Measurements from ENCODE around the gene PARP12. TPM values are rescaled to one million over a fixed set of nuclear protein-coding genes. Genes with fewer than 3 reads are reported as not detected.

PARP12 gene
- total and polyA plus RNA-seq, 9 of the 15 experiments (the other 6 are each of a cell fraction or from before 2014, with no cell fraction given) = 4.6 to 40.4 (median 23.5) TPM

DNA sequence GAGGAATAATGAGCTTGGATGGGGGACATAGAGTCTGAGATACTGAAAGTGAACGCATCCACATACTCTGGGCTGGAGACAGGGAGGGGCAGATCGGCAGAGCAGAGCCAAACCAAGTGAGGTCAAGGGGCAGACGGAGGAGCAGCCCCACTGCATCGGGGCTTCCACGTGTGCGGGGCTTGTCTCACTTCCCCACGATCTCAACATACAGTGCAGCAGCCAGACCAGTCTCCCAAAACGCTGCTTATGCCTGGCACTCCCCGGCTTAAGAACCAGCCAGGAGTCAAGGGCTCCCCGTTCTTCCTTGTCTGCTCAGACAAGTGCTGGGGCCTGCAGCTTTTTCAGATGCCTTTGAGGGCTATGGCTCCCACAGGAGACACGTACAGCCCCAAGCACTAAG lies 43.6 kb downstream of the PARP12 start:
- in situ Hi-C loops (cut with MboI) = no loop called here
- H3K4me2 ChIP-seq (ENCODE audit: insufficient read depth, low read length) = no peak overlapping the region; the same call in 1 of the 2 replicates

More for the DNA sequence above, 43.6 kb downstream of the PARP12 start:
- Histone ChIP-seq H3K4me1 (replicated peaks in 1 of 2; ENCODE audit: control insufficient read depth in 2 of 2, insufficient read depth in 2 of 2, low read length in 2 of 2) (peaks cover 0 to 16% of the 10 kb centered on the region in 2 experiments; a peak in 1 of 5 replicates), H2AFZ (ENCODE audit: low read depth, low read length) (peak overlapping the region; percentile 12; the same call in 1 of the 2 replicates), H3K79me2 (ENCODE audit: control insufficient read depth, insufficient read depth, low read length) (no peaks in the 10 kb centered on the region), H3K27me3 (ENCODE audit: control insufficient read depth in 2 of 2, insufficient read depth in 2 of 2, low read length in 2 of 2) (peaks cover 13 to 27% of the 10 kb centered on the region in 2 experiments; a peak in 4 of 5 replicates), H3K9ac (ENCODE audit: insufficient read depth in 1 of 2, low read depth in 2 of 2, low read length in 2 of 2) (peak overlapping the region in 1 of 2 experiments; percentile 59; a peak in 2 of 4 replicates), H3K27ac (ENCODE audit: extremely low read depth, low read depth, low read length) (no peak overlapping the region), H3K36me3 (ENCODE audit: control insufficient read depth, insufficient read depth, low read length) (peaks cover under 1% of the 10 kb centered on the region; the same call in 1 of the 3 replicates), H3K9me3 (replicated peaks; ENCODE audit: control insufficient read depth, insufficient read depth, low read depth, low read length) (no peaks in the 10 kb centered on the region), H3K9me1 (ENCODE audit: control insufficient read depth, insufficient read depth, low read length) (no peaks in the 10 kb centered on the region), H3K4me3 (no peak overlapping the region), H4K20me1 (replicated peaks; ENCODE audit: control insufficient read depth, insufficient read depth, low read length) (peaks cover 10% of the 10 kb centered on the region; the same call in 1 of the 2 replicates)
- no peak for FAIRE-seq
- no peak for DNase-seq (ENCODE audit: extremely low read depth in 1 of 4, low spot score in 3 of 4)
- ChIA-PET POLR2A (interaction anchor here (0.6 to 2.5 kb wide), 7 partner anchors 11 to 439 kb away, joined by 3 to 13 read pairs (median 4); no protein-coding TSS in a partner anchor), CTCF (ENCODE audit: low intra/inter-chr PET ratio) (no interaction called here)
- 5% methylated on average over 11 of the region's 11 CpGs for WGBS (ENCODE audit: insufficient coverage, low coverage, missing lambda C conversion rate)
- intact Hi-C loops (cut with micrococcal nuclease) = no loop called here
- no peak for TF ChIP-seq IFI16 (CRISPR knock-in tag; IDR thresholded peaks at IDR 0.05)
- no peak for TF ChIP-seq NR2C1 (IDR thresholded peaks at IDR 0.05)
- TF ChIP-seq NR2C1 (tag; IDR thresholded peaks at IDR 0.05) = peak; percentile 18; the same call in 1 of the 2 replicates
- TF ChIP-seq, protein P1, sequence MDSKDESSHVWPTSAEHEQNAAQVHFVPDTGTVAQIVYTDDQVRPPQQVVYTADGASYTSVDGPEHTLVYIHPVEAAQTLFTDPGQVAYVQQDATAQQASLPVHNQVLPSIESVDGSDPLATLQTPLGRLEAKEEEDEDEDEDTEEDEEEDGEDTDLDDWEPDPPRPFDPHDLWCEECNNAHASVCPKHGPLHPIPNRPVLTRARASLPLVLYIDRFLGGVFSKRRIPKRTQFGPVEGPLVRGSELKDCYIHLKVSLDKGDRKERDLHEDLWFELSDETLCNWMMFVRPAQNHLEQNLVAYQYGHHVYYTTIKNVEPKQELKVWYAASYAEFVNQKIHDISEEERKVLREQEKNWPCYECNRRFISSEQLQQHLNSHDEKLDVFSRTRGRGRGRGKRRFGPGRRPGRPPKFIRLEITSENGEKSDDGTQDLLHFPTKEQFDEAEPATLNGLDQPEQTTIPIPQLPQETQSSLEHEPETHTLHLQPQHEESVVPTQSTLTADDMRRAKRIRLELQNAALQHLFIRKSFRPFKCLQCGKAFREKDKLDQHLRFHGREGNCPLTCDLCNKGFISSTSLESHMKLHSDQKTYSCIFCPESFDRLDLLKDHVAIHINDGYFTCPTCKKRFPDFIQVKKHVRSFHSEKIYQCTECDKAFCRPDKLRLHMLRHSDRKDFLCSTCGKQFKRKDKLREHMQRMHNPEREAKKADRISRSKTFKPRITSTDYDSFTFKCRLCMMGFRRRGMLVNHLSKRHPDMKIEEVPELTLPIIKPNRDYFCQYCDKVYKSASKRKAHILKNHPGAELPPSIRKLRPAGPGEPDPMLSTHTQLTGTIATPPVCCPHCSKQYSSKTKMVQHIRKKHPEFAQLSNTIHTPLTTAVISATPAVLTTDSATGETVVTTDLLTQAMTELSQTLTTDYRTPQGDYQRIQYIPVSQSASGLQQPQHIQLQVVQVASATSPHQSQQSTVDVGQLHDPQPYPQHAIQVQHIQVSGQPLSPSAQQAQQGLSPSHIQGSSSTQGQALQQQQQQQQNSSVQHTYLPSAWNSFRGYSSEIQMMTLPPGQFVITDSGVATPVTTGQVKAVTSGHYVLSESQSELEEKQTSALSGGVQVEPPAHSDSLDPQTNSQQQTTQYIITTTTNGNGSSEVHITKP (IDR thresholded peaks at IDR 0.05; ENCODE audit: partially characterized antibody) = peak; percentile 83
- peak; percentile 36 for ATAC-seq
- no TSS peak for BruUV-seq (replicated peaks)

All from K562 (cell line).